WTC11 (cell line): ENCODE measurements around the gene NBAS. TPM values are rescaled to one million over a fixed set of nuclear protein-coding genes. Genes with fewer than 3 reads are reported as not detected.

ENCODE experiments used
- ATAC-seq: fragments of 200-7000 bp; cut with Tn5 transposase; 2 replicates; pipeline ENCODE4 v1.10.0; 2021; ENCODE audit warnings: mild to moderate bottlenecking, moderate library complexity
- CTCF ChIA-PET: fragments of 300-600 bp; sonication (Branson Sonifier 250); formaldehyde crosslinking; loops from one replicate; lab custom pipeline; 2021; ENCODE audit warnings: antibody characterized with exemption; lab: Charles Lee
- POLR2A ChIA-PET: fragments of 350-600 bp; sonication (Branson Sonifier 250); formaldehyde crosslinking; loops from one replicate; lab custom pipeline; 2021; ENCODE audit warnings: antibody characterized with exemption; lab: Charles Lee
- DNase-seq: peaks from one replicate; pipeline ENCODE4 v3.0.0; 2021; ENCODE audit warnings: low spot score
- H3K27ac Mint-ChIP-seq: 2 replicates; pipeline ENCODE4 v1.8.0; 2021; ENCODE audit warnings: mixed read lengths
- H3K27me3 Mint-ChIP-seq: 2 replicates; pipeline ENCODE4 v1.8.0; 2021; ENCODE audit warnings: low read depth, mild to moderate bottlenecking, moderate library complexity, mixed read lengths
- H3K36me3 Mint-ChIP-seq: 2 replicates; pipeline ENCODE4 v1.8.0; 2021; ENCODE audit warnings: mixed read lengths
- H3K4me1 Mint-ChIP-seq: 2 replicates; pipeline ENCODE4 v1.8.0; 2022; ENCODE audit warnings: mixed read lengths
- H3K4me3 Mint-ChIP-seq: 2 replicates; pipeline ENCODE4 v1.8.0; 2021; ENCODE audit warnings: mild to moderate bottlenecking, moderate library complexity, mixed read lengths
- H3K9me3 Mint-ChIP-seq: 2 replicates; pipeline ENCODE4 v1.8.0; 2021; ENCODE audit warnings: mixed read lengths
- AFF4 ChIP-seq: sonication (generic); formaldehyde crosslinking; IDR thresholded peaks from 2 replicates; pipeline ENCODE4 v1.8.1; 2023; ENCODE audit warnings: mild to moderate bottlenecking, missing genetic modification reagents, borderline replicate concordance
- AR ChIP-seq: fragments of 250-450 bp; sonication (Bioruptor Pico); IDR thresholded peaks from 2 replicates; pipeline ENCODE4 v1.9.0; 2021; ENCODE audit warnings: mild to moderate bottlenecking
- E2F4 ChIP-seq: sonication (generic); formaldehyde crosslinking; IDR thresholded peaks from 2 replicates; pipeline ENCODE4 v1.8.1; 2022; ENCODE audit warnings: low read depth, mild to moderate bottlenecking, moderate library complexity, missing genetic modification reagents, borderline replicate concordance
- E2F5 ChIP-seq: sonication (generic); formaldehyde crosslinking; IDR thresholded peaks from 2 replicates; pipeline ENCODE4 v1.8.1; 2022; ENCODE audit warnings: mild to moderate bottlenecking, moderate library complexity, missing genetic modification reagents
- EMX1 ChIP-seq: fragments of 250-450 bp; sonication (Bioruptor Pico); IDR thresholded peaks from 2 replicates; pipeline ENCODE4 v1.8.0; 2021; ENCODE audit warnings: mild to moderate bottlenecking
- ETV6 ChIP-seq: sonication (generic); formaldehyde crosslinking; IDR thresholded peaks from 2 replicates; pipeline ENCODE4 v1.8.1; 2022; ENCODE audit warnings: mild to moderate bottlenecking, missing genetic modification reagents
- MLX ChIP-seq: sonication (generic); formaldehyde crosslinking; IDR thresholded peaks from 2 replicates; pipeline ENCODE4 v1.8.1; 2023; ENCODE audit warnings: mild to moderate bottlenecking, missing genetic modification reagents, moderate library complexity
- NR3C1 ChIP-seq: sonication (generic); formaldehyde crosslinking; conservative IDR thresholded peaks from 2 replicates; pipeline ENCODE4 v1.8.1; 2023; ENCODE audit warnings: low read depth, mild to moderate bottlenecking, missing genetic modification reagents
- PREB ChIP-seq: sonication (generic); formaldehyde crosslinking; IDR thresholded peaks from 2 replicates; pipeline ENCODE4 v1.8.1; 2022; ENCODE audit warnings: mild to moderate bottlenecking, missing genetic modification reagents, moderate library complexity, borderline replicate concordance
- SOX15 ChIP-seq: fragments of 250-450 bp; sonication (Bioruptor Pico); IDR thresholded peaks from 2 replicates; pipeline ENCODE4 v1.9.0; 2021; ENCODE audit warnings: mild to moderate bottlenecking
- STAT6 ChIP-seq: sonication (generic); formaldehyde crosslinking; conservative IDR thresholded peaks from 2 replicates; pipeline ENCODE4 v1.8.1; 2023; ENCODE audit warnings: mild to moderate bottlenecking, low read depth, missing genetic modification reagents, moderate library complexity
- TEAD1 ChIP-seq: sonication (generic); formaldehyde crosslinking; IDR thresholded peaks from 2 replicates; pipeline ENCODE4 v1.8.0; 2022; ENCODE audit warnings: mild to moderate bottlenecking, missing genetic modification reagents
- TP53 ChIP-seq: sonication (generic); formaldehyde crosslinking; IDR thresholded peaks from 2 replicates; pipeline ENCODE4 v1.8.1; 2023; ENCODE audit warnings: mild to moderate bottlenecking, missing genetic modification reagents
- ZBTB43 ChIP-seq: sonication (generic); formaldehyde crosslinking; IDR thresholded peaks from 2 replicates; pipeline ENCODE4 v1.8.1; 2023; ENCODE audit warnings: mild to moderate bottlenecking, missing genetic modification reagents
- ZNF263 ChIP-seq: sonication (generic); formaldehyde crosslinking; IDR thresholded peaks from 2 replicates; pipeline ENCODE4 v1.8.1; 2022; ENCODE audit warnings: low read depth, mild to moderate bottlenecking, moderate library complexity, missing genetic modification reagents
- ZNF281 ChIP-seq: sonication (generic); formaldehyde crosslinking; IDR thresholded peaks from 2 replicates; pipeline ENCODE4 v1.8.0; 2023; ENCODE audit warnings: mild to moderate bottlenecking, missing genetic modification reagents
- ZNF317 ChIP-seq: sonication (generic); formaldehyde crosslinking; IDR thresholded peaks from 2 replicates; pipeline ENCODE4 v1.8.1; 2023; ENCODE audit warnings: low read depth, mild to moderate bottlenecking, moderate library complexity, missing genetic modification reagents, borderline replicate concordance
- ZNF396 ChIP-seq: fragments of 250-450 bp; sonication (Bioruptor Pico); IDR thresholded peaks from 2 replicates; pipeline ENCODE4 v1.8.0; 2021; ENCODE audit warnings: mild to moderate bottlenecking, moderate library complexity, borderline replicate concordance
- ZNF423 ChIP-seq: fragments of 250-450 bp; sonication (Bioruptor Pico); IDR thresholded peaks from 2 replicates; pipeline ENCODE4 v2.1.2; 2022; ENCODE audit warnings: mild to moderate bottlenecking, moderate library complexity
- total RNA-seq: library from RNA; stranded (reverse); gene quantifications from 3 replicates; pipeline ENCODE4 v1.2.3, GENCODE V29; 2021

NBAS gene
- total RNA-seq, 1 experiment from 2014 or later: 32.3 TPM

- H3K27ac Mint-ChIP-seq: no peak overlapping the region
- H3K4me1 Mint-ChIP-seq: no peaks in the 10 kb centered on the region
- ChIA-PET POLR2A (no interaction called here), CTCF (interaction anchor here (1.7 kb wide), 1 partner anchor 13 kb away, joined by 4 read pairs; no protein-coding TSS in a partner anchor)
- no peak for ATAC-seq
- H3K9me3 Mint-ChIP-seq: peaks cover 10% of the 10 kb centered on the region
- no peaks in the 10 kb centered on the region for H3K27me3 Mint-ChIP-seq
- DNase-seq: no peak
- no peak for TF ChIP-seq ZNF423
- TF ChIP-seq E2F4 (CRISPR knock-in tag): no peak
- TF ChIP-seq ZNF281 (CRISPR knock-in tag): no peak
- no peak for TF ChIP-seq NR3C1 (CRISPR knock-in tag)
- TF ChIP-seq STAT6 (CRISPR knock-in tag): no peak
- no peak for TF ChIP-seq ZBTB43 (CRISPR knock-in tag)
- no peak for TF ChIP-seq ETV6 (CRISPR knock-in tag)
- TF ChIP-seq EMX1 (CRISPR knock-in tag): no peak
- TF ChIP-seq ZNF263 (CRISPR knock-in tag): no peak
- TF ChIP-seq ZNF396 (CRISPR knock-in tag): no peak
- no peak for TF ChIP-seq MLX (CRISPR knock-in tag)
- TF ChIP-seq SOX15 (CRISPR knock-in tag): no peak
- TF ChIP-seq TP53 (CRISPR knock-in tag): no peak
- no peak for TF ChIP-seq E2F5 (CRISPR knock-in tag)
- TF ChIP-seq TEAD1 (CRISPR knock-in tag): no peak
- no peak for TF ChIP-seq ZNF317 (CRISPR knock-in tag)
- no peak for TF ChIP-seq AR (CRISPR knock-in tag)
- no peak for TF ChIP-seq PREB (CRISPR knock-in tag)
- no peak for TF ChIP-seq AFF4 (CRISPR knock-in tag)
- TF ChIP-seq, all 79 proteins: peak for 0
- Mint-ChIP-seq H3K36me3 (peaks cover 28% of the 10 kb centered on the region), H3K4me3 (no peak overlapping the region)
Observed at GRCh38 chr2:15533860-15534480, 27.2 kb downstream of the NBAS start.
